GM08714 (cell line): Measurements from ENCODE around the gene ZBTB47.

Source experiments
- H3K4me3 ChIP-seq: fragments of 200-500 bp; sonication (Bioruptor generic); 2 replicates; pipeline ENCODE4 v1.5.1; 2014; ENCODE audit warnings: mild to moderate bottlenecking, low read length, inconsistent platforms
- ZNF274 ChIP-seq: IDR thresholded peaks from 2 replicates; pipeline ENCODE4 v1.6.1; 2012; ENCODE audit warnings: mild to moderate bottlenecking, low read depth, low read length

Gene ZBTB47

DNA sequence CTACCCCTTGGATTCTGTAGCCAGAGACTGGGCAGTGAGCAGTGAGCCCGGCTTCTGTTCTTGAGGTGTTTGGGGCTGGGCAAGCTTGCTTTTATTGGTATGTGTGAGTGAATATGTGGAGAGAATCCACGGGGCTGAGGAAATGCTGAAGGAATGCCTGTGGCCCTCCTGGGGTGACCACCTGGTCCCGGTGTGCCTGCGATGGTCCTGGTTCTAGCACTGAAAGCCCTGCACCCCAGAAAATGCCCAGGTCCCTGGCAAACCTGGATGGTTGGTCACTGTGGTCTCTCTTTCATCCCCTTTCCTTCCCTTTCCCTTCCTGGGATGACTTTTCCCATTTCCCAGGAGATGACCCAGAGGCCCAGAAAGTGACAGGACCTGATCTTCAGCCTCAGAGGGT, 4.2 kb downstream of the ZBTB47 start:
- H3K4me3 ChIP-seq = no peak overlapping the region
- TF ChIP-seq ZNF274 = no peak

DNA sequence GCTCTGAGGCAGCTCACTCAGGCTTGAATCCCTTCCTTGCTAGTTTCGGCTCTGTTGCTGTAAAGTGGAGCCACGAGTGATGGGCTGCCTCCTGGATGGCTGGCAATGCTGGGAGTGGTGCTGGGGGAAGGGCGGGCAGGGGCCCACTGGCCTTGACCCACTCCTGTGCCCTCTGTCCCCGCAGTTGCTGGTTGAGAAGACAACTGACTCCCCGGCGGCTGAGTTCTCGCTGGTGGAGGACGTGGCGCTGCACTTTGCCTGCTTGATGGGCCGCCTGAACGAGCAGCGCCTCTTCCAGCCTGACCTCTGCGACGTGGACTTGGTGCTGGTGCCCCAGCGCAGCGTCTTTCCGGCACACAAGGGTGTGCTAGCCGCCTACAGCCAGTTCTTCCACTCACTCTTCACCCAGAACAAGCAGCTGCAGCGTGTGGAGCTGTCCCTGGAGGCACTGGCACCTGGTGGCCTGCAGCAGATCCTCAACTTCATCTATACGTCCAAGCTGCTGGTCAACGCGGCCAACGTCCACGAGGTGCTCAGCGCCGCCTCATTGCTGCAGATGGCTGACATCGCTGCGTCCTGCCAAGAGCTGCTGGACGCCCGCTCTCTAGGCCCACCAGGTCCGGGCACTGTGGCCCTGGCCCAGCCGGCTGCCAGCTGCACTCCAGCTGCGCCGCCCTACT, 4.7 kb downstream of the ZBTB47 start:
- no peak overlapping the region for H3K4me3 ChIP-seq
- TF ChIP-seq ZNF274 = no peak

DNA sequence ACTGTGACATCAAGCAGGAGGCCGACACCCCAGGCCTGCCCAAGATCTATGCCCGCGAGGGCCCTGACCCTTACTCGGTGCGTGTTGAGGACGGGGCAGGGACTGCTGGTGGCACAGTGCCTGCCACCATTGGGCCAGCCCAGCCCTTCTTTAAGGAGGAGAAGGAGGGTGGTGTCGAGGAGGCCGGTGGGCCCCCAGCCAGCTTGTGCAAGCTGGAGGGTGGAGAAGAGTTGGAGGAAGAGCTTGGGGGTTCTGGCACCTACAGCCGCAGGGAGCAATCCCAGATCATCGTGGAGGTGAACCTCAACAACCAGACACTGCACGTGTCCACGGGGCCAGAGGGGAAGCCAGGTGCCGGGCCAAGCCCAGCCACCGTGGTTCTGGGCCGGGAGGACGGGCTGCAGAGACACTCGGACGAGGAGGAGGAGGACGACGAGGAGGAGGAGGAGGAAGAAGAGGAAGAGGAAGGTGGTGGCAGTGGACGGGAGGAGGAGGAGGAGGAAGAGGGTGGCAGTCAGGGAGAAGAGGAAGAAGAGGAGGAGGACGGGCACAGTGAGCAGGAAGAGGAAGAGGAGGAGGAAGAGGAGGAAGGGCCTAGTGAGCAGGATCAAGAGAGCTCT, 5.4 kb downstream of the ZBTB47 start:
- no peak overlapping the region for H3K4me3 ChIP-seq
- TF ChIP-seq ZNF274 = no peak

DNA sequence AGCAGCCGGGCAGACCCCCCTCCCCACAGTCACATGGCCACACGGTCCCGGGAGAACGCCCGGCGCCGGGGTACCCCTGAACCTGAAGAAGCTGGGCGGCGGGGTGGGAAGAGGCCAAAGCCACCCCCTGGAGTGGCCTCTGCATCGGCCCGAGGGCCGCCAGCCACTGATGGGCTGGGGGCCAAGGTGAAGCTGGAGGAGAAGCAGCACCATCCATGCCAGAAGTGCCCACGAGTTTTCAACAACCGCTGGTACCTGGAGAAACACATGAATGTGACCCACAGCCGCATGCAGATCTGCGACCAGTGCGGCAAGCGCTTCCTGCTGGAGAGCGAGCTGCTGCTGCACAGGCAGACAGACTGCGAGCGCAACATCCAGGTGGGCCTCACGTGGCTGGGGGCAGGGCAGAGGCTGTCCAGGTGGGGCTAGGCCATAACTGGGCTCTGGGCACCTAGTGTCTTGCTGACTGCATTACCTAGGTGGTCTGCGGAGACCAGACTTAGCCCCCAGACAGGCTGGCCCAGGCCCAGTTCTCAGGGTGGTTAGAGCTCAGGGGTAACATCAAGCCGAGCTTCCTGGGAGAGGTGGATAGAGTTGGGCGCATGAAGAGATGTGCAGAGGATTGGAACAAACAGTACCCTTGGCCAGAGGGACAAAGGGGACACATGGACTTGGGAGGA, 6.1 kb downstream of the ZBTB47 start:
- no peak overlapping the region for H3K4me3 ChIP-seq
- TF ChIP-seq ZNF274 = no peak

DNA sequence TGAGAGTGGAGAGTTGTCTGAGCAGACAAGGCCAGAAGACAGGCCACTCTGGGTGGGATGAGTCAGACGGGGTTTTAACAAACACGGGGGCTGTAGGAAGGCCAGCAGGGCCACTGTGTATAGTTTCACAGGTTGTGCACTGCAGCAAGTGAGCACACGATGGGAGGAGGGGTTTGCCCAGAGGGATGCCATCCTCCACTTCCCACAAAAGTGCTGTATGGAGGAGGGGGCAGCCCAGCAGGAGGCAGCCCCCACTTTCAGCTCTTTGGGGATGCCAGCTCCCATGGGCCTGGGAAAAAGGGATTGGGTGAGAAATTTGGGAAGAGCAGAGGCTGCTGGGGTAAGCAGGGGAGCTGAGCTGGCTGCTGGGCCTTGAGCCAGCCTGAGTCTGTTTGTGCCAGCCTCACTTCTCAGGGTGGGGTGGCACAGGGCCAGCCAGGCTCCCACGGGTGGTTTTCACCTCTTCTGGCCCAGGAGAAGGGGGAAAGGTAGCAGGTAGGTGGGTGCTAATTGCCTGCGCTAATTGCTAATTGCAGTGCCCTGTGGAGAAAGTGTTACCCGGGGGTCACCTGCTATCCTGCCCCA, 6.7 kb downstream of the ZBTB47 start:
- no peak for TF ChIP-seq ZNF274
- no peak overlapping the region for H3K4me3 ChIP-seq

DNA sequence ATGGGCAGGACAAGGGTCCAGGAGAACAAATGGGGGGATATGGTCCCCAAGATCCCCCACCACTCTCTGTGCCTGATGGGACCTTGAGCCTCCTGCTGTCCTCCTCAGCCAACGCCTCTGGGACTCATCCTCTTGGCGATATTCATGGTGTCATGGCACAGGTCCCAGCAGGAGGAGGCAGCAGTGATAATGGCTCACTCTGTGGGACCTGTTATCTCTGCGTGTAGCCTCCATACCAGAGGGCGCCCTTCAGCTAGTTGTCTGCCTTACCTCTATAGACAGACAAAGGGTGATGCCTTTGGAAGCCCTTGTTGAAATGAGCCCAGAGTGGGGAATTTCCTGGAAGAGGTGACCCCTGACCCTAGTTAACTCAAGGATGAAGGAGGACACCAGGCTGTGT, 7.4 kb downstream of the ZBTB47 start:
- no peak overlapping the region for H3K4me3 ChIP-seq
- TF ChIP-seq ZNF274 = no peak

DNA sequence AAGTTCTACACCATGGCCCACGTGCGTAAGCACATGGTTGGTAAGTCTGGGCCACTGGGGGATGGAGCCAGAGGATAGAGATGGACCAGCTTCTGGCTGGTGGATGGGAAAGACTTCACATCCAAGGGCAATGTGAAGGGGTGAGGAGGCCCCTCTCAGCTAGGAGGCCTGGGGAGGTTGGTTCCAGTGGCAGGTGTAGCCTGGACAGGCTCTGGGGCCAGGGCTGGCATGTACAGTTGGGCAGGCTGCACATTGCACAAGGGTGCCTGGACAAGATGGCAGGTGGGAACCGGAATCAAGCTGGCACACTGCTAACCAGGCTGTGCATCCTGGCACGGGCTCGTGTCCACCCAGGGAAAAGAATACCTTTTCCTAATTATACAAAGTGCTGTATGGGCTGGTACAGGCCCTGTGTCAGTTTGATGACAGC, 8.1 kb downstream of the ZBTB47 start:
- H3K4me3 ChIP-seq = no peak overlapping the region
- TF ChIP-seq ZNF274 = no peak

DNA sequence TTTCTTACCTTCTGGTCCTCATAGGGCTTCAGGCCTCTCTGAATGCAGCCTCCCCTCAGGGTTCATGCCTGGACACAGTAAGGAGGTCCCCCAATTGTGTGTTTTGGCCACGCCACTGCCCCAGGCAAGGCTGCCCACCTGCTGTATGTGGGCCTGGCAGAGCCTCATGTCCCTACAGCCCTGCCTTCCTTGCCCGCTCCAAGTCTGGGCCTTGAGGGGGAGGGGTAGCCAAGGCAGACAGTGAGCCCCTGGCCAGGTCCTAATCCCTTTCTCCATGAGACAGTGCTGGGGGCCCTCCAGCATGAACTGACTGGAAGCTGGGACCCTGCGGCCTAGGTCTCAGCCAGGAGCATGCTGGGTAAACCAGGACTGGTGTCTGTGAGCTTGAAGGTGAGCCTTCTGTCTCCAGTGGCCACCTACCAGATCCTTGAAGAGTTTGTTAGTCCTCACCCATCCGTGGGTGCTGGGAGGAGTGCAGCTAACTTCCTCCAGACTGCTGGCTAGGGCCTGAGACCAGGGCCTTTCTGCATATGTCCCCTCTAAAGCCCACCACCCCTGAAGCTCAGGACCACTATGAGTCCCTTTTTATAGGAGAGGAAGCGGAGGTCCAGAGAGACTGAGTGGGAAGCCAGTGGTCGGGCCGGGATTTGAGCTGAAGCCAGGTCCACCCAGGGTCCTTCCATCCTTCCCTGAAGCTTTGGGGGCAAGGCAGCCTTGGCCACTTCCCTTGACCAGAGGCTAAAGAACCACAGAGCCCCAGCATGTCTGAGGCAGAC, 8.7 kb downstream of the ZBTB47 start:
- H3K4me3 ChIP-seq = no peak overlapping the region
- TF ChIP-seq ZNF274 = no peak

DNA sequence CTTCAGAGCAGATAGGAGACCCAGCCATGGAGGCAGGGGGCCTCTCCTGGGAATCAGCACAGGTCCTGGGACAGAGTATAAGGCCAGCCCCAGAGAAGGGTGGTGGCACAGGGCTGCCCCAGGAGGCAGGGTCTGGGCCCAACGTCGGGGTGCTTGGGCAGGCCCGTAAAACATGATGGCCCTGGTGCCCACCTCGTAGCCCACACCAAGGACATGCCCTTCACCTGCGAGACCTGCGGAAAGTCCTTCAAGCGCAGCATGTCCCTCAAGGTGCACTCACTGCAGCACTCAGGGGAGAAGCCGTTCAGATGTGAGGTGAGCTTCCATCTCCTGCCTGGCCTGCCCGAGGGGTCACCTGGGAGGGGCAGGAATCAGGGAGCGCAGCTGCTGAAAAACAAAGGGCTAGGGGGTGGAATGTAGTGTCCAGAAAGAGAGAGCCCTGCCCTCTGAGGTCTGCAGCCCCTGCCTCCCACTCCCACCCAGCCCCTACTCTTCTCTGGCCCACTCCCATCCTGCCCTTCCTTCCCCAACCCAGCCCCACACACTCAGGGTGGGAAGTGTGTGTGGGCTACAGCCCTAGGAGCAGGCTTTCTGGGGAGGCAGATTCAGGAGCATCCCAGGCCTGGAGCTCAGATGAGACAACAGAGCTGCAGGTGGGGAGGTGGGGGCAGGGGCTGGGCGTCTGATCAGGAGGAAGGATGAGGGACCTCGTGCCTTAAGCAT, 9.5 kb downstream of the ZBTB47 start:
- no peak overlapping the region for H3K4me3 ChIP-seq
- TF ChIP-seq ZNF274 = no peak

DNA sequence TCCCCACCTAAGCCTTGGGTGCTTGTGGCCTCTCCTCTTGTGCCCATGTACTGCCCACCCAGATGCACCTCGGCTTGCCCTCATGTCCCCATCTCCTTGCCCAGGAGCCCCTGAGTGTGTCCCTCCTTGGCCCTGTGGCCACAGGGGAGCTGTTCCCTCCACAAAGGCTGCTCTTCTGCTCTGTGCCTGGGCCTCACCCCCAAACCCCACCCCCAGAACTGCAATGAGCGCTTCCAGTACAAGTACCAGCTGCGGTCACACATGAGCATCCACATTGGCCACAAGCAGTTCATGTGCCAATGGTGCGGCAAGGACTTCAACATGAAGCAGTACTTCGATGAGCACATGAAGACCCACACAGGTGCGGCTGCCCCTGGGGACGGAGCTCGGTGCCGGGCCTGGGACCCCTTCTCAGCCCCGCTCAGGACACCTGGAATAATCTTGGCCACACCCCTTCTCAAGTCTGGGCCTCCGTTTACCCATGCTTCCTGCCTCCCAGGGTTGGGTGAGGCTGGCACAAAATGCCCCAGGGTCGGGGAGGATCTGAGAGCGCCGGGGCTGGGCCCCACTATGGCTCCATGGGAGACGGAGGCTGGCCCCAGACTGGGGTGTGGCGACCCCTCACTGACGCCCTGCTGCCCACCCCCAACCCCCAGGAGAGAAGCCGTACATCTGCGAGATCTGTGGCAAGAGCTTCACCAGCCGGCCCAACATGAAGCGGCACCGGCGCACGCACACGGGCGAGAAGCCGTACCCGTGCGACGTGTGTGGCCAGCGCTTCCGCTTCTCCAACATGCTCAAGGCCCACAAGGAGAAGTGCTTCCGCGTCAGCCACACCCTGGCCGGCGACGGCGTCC, 10.3 kb downstream of the ZBTB47 start:
- no peak overlapping the region for H3K4me3 ChIP-seq
- TF ChIP-seq ZNF274 = no peak

DNA sequence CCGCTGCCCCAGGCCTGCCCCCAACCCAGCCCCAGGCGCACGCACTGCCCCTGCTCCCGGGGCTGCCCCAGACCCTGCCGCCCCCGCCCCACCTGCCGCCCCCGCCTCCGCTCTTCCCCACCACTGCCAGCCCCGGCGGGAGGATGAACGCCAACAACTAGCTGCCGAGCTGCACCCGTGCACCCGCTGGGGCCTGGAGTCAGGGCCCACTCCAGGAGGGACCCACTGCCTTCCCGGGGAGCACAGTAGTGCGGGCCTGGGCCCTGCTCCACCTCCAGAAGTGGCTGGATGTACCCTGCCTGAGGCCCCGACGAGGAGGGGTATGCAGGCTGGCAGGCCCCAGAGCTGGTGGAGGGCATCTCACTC, 10.9 kb downstream of the ZBTB47 start:
- H3K4me3 ChIP-seq = no peak overlapping the region
- no peak for TF ChIP-seq ZNF274

DNA sequence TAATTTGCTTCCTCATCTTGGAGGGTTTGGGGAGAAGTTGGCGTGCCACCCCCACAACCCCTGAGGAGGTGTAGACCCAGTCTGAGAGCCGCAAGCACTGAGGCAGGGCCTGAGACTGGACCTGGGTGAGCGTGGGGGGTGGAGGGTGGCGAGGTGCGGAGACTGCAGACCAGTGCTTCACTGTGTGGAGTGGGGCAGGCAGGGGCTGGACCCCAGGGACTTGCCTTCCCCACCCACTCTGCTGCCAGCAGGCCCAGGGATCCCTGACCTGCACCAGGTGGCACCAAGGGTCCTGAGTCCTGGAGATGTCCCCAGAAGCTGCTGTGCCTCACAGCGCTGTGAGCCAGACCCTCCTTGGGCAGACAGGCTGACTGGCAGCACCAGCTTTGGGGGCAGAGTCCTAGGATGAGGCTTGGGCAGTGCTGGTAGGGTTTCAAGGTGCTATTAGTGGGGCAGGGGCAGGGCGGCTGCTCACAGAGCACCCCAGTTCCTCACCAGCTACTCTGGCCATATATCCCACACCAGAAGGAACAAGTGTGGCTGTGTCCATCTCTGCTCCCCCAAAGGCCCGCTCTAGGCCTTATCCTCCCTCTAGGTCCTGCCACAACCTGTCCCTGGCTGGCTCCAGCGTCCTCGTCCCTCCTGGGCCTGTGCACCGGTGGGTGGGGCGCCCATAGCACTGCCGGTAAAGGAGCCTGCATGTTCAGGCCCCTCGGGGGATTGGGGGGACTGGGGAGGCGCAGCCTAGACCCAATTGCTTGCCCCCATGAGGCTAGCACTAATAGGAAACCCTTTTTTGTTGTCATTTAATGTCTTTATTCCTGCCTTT, 11.8 kb downstream of the ZBTB47 start:
- TF ChIP-seq ZNF274 = no peak
- no peak overlapping the region for H3K4me3 ChIP-seq

DNA sequence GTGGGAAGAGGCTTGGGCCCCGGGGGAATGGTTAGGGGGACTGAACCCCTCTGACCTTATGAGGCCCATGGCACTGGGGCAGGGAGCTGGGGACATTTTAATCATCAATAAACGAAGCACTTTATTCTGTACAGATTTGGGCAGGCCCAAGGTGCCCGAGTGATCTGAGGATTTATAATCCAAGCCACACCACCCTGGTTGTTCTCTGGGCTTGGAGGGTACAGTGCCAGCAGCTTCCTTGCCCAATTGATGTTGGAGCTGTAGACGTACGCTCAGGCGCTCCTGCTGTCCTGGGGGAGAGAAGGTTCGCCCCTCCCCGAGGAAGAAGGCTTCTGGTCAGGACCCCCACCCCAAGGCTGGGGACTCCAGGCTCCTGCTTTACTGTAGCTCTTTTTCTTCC, 12.5 kb downstream of the ZBTB47 start:
- TF ChIP-seq ZNF274 = no peak
- H3K4me3 ChIP-seq = no peak overlapping the region
